Umbilical cord (tissue), 2 donors: ENCODE data around the gene USP25. TPM values are rescaled to one million over a fixed set of nuclear protein-coding genes. Genes with fewer than 3 reads are reported as not detected.
A peak's percentile ranks its signal among the peaks of the same experiment; 100 is the strongest.

ENCODE experiments used
- DNase-seq: peaks from one replicate; pipeline ENCODE4 v3.0.0-alpha.2; 2015; ENCODE audit warnings: low spot score
- total RNA-seq: library from RNA; depleted of rRNA; stranded (reverse); fragments of >200 nt; gene quantifications from one replicate; pipeline ENCODE4 v1.2.3, GENCODE V29; 2014; ENCODE audit warnings: low replicate concordance; ENCODE audit not compliant: insufficient read depth

USP25 gene
- total RNA-seq, 1 donor from 2014 or later: 96.3 TPM

GRCh38 chr21:15804247-15805005 is 74.6 kb downstream of the USP25 start:
- no peak for DNase-seq

- no peak for DNase-seq
Measured at GRCh38 chr21:15809065-15809464, 79.3 kb downstream of the USP25 start.

DNA sequence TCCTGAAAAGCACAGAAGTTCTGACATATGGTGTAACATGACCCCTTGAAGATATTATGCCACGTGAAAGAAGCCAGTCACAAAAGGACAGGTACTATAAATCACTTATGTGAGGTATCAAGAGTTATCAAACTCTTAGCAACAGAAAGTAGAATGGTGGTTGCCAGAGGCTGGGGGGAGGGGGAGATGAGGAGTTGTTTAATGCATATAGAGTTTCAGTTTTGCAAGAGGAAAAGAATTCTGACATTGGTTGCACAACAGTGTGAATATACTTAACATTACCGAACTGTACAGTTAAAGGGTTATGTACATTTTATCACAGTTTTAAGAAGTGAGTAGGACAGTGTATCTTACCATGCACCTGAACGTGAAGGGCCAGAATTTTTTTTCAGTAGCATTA is 80.0 kb downstream of the USP25 start:
- DNase-seq: no peak

GRCh38 chr21:15815285-15815684 is 85.5 kb downstream of the USP25 start:
- DNase-seq: no peak

DNA sequence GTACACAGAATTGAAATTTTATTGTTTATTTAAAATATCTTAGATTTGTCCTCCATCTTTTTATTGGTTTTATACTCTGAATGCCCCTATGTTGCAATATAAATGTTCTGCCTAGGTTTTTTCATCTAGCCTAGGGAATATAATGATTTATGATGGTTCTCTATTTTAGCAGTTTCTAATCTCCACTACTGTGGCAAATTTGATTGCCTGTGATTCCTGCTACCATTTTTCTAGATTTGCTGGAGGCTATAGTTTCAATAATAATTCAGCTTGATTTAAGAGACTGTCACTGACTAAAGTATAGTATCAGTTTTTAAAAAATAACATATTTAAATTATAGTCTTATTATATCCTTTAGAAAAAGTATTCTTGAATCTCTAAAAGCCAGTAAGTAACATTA is 90.5 kb downstream of the USP25 start:
- DNase-seq: no peak

- no peak for DNase-seq
Measured at GRCh38 chr21:15820852-15821379, 91.1 kb downstream of the USP25 start.

- DNase-seq: no peak
Measured at GRCh38 chr21:15823486-15824150, 93.8 kb downstream of the USP25 start.

GRCh38 chr21:15825700-15826099 is 95.9 kb downstream of the USP25 start:
- no peak for DNase-seq

DNA sequence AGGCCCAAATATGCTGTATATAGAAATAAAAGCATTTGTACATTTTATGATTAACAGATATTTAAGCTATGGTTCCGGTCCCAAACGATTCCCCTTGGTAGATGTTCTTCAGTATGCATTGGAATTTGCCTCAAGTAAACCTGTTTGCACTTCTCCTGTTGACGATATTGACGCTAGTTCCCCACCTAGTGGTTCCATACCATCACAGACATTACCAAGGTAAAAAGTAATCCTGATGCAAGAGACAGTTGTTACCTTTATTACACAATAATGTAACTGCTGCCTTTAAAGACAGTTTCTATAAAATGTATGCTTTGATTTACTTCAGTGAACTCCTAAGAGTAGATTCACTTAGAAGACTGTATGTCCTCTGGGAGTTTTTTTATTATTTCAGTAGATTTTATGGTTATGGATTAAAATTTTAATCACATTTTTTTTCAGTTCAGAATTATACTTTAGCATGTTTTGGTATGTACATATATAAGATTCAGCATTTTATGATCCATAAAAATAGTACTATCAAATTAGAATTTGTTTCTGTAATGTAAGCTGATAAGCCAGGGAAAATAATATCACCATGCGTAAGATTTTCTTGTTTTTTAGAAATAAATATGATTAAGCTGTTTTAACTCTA is 96.5 kb downstream of the USP25 start:
- DNase-seq: peak; percentile 45

- DNase-seq: no peak
Measured at GRCh38 chr21:15826908-15827601, 97.3 kb downstream of the USP25 start.

DNA sequence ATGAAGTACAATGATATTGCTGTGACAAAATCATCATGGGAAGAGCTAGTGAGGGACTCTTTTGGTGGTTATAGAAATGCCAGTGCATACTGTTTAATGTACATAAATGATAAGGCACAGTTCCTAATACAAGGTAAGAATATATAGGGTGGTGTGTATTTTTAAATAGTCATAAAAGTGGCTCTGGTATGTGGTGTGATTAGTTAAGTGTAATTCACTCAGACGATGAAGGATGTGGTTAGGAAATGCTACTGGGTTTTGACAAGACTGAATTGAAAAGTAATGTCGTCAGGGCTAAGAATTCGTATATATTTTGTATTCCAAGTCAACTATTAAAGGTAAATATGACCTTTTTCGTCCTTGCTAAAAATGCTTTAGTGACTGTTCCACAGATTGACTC is 101.7 kb downstream of the USP25 start:
- DNase-seq: no peak

- DNase-seq: peak; percentile 78
Measured at GRCh38 chr21:15837645-15838044, 107.9 kb downstream of the USP25 start.

GRCh38 chr21:15839026-15839425 is 109.2 kb downstream of the USP25 start:
- DNase-seq: no peak

GRCh38 chr21:15839601-15840000 is 109.8 kb downstream of the USP25 start:
- DNase-seq: peak; percentile 20

- DNase-seq: no peak
Measured at GRCh38 chr21:15840406-15840805, 110.6 kb downstream of the USP25 start.

GRCh38 chr21:15841856-15842564 is 112.2 kb downstream of the USP25 start:
- peak; percentile 4 for DNase-seq

DNA sequence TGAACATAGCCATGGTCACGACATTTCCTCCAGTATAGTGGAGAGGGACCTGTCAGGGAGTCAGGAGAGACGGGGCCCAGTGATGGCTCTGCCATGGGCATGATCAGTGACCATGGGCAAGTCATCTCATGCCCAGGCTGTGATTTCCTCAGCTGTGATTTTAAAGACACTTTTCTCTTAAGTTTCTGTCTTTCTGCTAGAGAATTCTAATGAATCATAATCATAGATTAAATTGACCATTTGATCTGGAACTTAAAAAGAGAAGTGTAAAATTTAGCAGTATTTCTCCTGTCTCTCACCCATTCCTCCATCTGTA is 112.7 kb downstream of the USP25 start:
- no peak for DNase-seq

GRCh38 chr21:15843766-15844165 is 114.0 kb downstream of the USP25 start:
- no peak for DNase-seq

GRCh38 chr21:15848634-15849560 is 119.1 kb downstream of the USP25 start:
- no peak for DNase-seq

DNA sequence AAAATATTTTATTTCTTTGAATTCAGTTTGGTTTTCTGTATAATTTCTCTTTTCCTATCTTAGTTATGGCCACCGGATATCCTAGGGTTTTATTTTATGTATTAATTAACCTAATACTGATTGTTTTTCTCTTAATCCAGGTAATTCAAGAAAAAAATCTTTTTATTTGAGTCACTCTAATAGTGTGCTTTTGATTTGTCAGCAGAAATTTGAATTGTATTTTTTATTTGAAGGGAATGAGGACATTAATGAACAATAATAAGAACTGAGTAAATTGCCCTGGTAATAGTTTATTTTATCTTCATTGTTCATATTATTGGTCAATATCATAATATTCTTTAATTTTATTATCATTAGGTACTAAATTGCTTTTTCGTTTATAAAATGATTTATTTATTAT is 120.1 kb downstream of the USP25 start:
- no peak for DNase-seq
